ENCODE data around the gene OSM. TPM values are rescaled to one million over a fixed set of nuclear protein-coding genes. Genes with fewer than 3 reads are reported as not detected.
"Not testable (repeated sequence)": the region's sequence is repeated elsewhere in the genome, so short reads cannot be mapped to it uniquely, and the experiment has no call there.

Gene OSM
- total RNA-seq, 2 donors from 2014 or later: 20.9 to 21.9 TPM

DNA sequence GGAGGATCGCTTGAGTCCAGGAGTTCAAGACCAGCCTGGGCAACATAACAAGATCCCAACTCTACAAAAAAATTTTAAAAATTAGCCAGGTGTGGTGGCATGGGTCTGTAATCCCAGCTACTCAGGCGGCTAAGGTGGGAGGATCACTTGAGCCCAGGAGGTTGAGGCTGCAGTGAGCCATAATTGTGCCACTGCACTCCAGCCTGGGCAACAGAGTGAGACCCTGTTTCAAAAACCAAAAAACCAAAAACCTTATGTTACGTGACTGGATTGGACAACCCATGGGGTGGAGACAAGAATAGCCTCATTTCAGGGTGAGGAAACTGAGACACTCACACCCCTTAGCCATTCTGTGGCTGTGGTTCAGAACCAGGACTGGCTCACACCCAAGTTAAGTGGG lies 50.4 kb downstream of the OSM start:
- ATAC-seq (replicated peaks in 1 of 2); H3K27me3 Mint-ChIP-seq (ENCODE audit: low read depth); H3K4me3 Mint-ChIP-seq; H3K36me3 Mint-ChIP-seq (ENCODE audit: insufficient read depth in 2 of 2); H3K27ac Mint-ChIP-seq; H3K9me3 Mint-ChIP-seq; DNase-seq: not testable (repeated sequence)
- peaks cover 39% of the 10 kb centered on the region for H3K4me1 Mint-ChIP-seq (ENCODE audit: low read depth)

DNA sequence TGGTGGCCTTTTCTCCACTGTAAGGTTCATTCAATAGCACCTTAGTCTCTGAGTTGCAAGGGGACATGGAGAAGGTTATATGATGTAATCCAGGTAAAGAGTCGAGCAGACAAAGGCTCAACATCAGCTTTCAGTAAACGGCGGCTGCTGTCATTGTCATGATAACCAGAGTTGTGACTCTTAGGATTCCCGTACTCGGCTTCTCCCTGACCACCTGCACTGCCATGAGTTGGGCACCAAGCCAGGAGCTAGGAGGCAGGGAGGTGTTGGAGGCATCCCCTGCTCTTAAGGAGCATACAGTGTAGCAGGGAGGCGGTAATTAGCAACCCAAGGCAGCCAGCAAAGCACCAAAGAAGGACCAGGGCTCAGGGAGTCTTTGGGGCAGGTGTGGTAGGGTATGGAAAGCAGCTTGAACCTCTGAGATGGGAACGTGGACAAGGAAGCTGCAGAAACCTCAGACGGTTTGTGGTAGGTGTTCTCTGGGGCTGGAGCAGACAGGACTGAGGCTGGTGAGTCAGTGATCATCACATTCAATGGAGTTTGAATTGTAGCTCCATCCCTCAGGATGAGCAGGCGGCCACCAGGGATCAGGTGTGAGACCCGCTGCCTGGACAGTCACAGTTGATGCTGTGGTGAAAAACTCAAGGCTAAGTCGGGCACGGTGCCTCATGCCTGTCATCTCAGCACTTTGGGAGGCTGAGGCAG lies 51.8 kb downstream of the OSM start:
- Mint-ChIP-seq H3K27me3 (ENCODE audit: low read depth) (no peaks in the 10 kb centered on the region), H3K4me3 (no peak overlapping the region), H3K36me3 (ENCODE audit: insufficient read depth in 2 of 2) (no peaks in the 10 kb centered on the region), H3K9me3 (no peaks in the 10 kb centered on the region), H3K4me1 (ENCODE audit: low read depth) (peaks cover 35% of the 10 kb centered on the region), H3K27ac (no peak overlapping the region)
- no peak for ATAC-seq (replicated peaks in 1 of 2)
- no peak for DNase-seq

- Mint-ChIP-seq H3K4me3 (no peak overlapping the region), H3K9me3 (no peaks in the 10 kb centered on the region), H3K27me3 (ENCODE audit: low read depth) (no peaks in the 10 kb centered on the region), H3K27ac (peak overlapping the region; percentile 57), H3K4me1 (ENCODE audit: low read depth) (peaks cover 38% of the 10 kb centered on the region), H3K36me3 (ENCODE audit: insufficient read depth in 2 of 2) (no peaks in the 10 kb centered on the region)
- ATAC-seq (replicated peaks in 1 of 2): no peak
- DNase-seq: no peak
Observed at GRCh38 chr22:30212996-30213441, 53.6 kb downstream of the OSM start.

Other genes with a start within 250 kb of the OSM start
- under 1 TPM; 0.12 TPM for gene HORMAD2, start 186.4 kb downstream of the OSM start, total RNA-seq
- gene LIF, start 20.1 kb downstream of the OSM start, total RNA-seq: 10 to 100 TPM; 67.9 to 71.3 TPM
- gene CASTOR1, start 22.7 kb upstream of the OSM start, total RNA-seq: 1 to 10 TPM; 6.2 to 7.4 TPM
- gene TBC1D10A, start 60.1 kb upstream of the OSM start, total RNA-seq: 10 to 100 TPM; 25.6 to 30.0 TPM
- gene SF3A1, start 90.0 kb upstream of the OSM start, total RNA-seq: 100 to 1,000 TPM; 298 to 325 TPM
- gene CCDC157, start 90.2 kb upstream of the OSM start, total RNA-seq: 1 to 10 TPM; 3.2 to 3.7 TPM
- 10 to 100 TPM in 1 of 2 donors, 1 to 10 TPM in 1; 8.4 to 12.4 TPM for gene RNF215, start 120.6 kb upstream of the OSM start, total RNA-seq
- 10 to 100 TPM; 15.3 to 19.0 TPM for gene SEC14L2, start 130.2 kb upstream of the OSM start, total RNA-seq
- 10 to 100 TPM; 50.6 to 61.1 TPM for gene MTFP1, start 158.9 kb upstream of the OSM start, total RNA-seq
- not detected for gene SEC14L3, start 205.2 kb upstream of the OSM start, total RNA-seq
- gene SEC14L4, start 238.8 kb upstream of the OSM start, total RNA-seq: not detected

All from activated T-cell treated with anti-CD3 and anti-CD28 coated beads, Interleukin-2, amount 50 U/mL, for 72 hours (primary cell).